GM19324 (cell line): ENCODE data around the gene COL4A1.

Experiments
- ATAC-seq: cut with Tn5 transposase; IDR thresholded peaks from one replicate; pipeline ENCODE4 v1.9.1; 2021; ENCODE audit warnings: mild to moderate bottlenecking, moderate library complexity; ENCODE audit not compliant: unreplicated experiment, low FRiP score

The COL4A1 gene

GRCh38 chr13:110210604-110210985 is 96.4 kb downstream of the COL4A1 start:
- no peak for ATAC-seq

DNA sequence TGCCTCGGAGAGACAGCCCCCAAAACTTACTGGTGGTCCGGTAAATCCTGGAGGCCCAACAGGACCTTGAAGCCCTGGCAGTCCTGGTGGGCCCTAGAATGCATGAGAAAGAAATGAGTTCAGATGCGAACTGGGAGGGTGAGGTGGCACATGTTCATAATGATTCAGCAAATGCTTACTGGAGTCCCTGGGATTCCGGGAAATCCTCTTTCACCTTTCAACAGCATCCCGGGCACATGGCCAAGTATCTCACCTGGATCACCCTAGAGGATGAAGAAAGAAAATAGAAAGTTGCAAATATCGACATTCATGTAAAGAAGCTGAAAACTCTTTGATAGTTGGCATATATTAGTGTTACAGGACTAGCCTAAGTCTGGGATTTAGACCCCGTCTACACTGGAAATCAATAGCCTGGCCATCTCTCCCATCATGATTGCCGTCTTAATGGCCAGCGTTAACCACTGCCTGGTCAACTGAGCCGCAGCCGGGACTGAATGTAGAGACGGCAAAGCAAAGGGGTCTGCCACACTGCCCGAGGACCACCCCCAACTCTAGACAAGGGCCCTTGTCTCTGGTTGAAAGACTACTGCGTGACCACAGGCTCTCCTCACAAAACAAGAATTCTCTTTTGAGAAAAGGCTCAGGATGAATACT is 96.9 kb downstream of the COL4A1 start:
- no peak for ATAC-seq

DNA sequence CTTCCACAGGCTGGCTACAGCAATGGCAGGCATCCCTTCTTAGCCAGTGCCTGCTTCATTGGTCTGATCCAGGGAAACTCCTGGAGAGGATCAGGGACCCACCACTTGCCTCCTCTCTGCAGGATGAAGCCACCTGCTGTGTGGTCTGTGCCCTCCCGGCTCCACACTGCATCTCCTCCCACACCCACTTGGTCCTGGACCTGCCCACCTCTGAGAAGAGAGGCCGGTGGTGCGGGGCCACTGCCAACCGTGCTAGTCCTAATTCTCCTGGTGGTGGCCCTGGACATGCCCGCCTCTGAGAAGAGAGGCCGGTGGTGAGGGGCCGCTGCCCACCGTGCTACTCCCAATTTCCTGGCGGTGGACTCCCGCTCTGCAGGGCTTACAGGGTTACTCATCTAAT is 98.8 kb downstream of the COL4A1 start:
- no peak for ATAC-seq

DNA sequence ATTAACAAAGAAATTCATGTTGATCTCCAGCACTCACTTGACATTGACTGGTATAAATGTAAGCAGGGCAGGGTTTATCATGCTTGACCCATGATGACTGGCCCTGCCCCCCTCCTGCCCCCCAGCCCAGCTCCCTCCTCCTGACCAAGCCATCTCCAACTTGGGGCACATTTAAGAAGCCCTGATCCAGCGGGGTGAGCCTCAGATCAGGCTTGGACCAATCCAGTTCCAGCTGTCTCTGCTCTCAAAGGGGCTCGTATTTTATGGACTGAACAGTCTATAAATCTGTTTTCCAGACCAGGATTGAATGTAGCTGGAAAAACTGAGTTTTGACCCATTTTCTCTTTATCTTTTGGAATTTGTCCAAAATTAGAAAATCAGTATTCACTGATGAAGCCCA is 100.0 kb downstream of the COL4A1 start:
- ATAC-seq: no peak

- no peak for ATAC-seq
Measured at GRCh38 chr13:110206185-110206584, 100.8 kb downstream of the COL4A1 start.

DNA sequence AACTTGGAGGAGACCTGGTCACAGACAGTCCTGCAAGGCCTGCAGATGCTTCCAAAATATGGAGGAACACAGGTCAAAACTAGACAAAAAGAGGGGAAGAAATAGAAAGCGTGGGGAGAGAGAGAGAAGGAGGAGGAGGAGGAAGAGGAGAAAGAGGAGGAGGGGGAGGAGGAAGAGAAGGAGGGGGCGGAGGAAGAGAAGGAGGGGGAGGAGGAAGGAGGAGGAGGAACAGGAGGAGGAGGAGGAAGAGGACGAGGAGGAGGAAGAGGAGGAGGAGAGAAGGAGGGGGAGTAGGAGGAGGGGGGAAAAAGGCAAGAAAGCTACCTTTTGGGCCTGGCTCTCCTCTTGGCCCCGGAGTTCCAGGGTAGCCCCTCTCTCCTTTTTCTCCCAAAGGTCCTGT is 105.8 kb downstream of the COL4A1 start:
- ATAC-seq: no peak

DNA sequence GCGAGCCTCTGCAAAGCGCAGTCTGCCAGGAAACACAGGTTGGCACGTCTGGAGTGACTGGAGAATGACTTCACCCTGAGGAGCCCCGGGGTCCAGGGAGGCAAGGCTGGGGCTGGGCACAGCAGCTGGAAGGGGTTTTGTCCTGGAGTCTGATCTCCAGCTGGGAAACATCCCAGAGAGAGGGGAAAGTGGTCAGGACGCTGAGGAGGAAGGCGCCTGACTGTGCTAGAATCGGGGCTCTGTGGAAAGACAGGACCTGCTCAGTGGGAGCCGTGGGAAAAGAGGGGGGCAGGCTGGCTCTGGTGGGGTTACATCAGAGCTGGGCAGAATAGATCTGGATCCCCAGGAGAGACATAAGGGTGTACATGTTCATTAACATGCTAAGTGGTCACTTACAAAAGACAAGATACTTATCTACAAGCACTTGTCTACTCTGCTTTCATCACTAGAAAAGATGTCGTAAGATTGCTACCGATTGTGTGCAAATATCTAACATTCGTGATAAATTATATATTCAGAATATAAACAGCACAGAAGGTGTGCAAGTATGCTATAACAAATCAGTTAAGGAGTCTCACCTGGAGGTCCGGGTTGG is 106.6 kb downstream of the COL4A1 start:
- ATAC-seq: no peak

GRCh38 chr13:110199046-110199831 is 107.7 kb downstream of the COL4A1 start:
- no peak for ATAC-seq

GRCh38 chr13:110197471-110197870 is 109.5 kb downstream of the COL4A1 start:
- ATAC-seq: no peak

DNA sequence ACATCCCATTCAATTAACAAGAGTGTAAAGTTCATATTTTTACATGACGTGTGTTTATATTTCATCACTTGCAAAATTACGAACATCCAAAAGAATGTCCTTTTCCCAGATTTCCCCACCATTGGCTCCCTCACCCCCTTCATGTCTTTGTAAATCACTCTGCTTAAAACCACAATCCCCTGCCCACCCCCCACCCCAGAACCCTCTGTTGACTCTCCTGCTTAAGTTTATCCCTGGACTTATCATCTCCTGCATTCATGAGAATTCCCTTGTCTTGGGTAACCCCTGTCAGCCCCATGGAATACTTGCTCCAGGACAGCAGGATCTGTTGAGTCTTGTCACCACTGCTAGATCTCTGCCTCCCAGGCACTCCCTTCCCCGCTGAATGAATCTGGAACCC is 109.9 kb downstream of the COL4A1 start:
- ATAC-seq: no peak

GRCh38 chr13:110195547-110196485 is 111.1 kb downstream of the COL4A1 start:
- no peak for ATAC-seq

DNA sequence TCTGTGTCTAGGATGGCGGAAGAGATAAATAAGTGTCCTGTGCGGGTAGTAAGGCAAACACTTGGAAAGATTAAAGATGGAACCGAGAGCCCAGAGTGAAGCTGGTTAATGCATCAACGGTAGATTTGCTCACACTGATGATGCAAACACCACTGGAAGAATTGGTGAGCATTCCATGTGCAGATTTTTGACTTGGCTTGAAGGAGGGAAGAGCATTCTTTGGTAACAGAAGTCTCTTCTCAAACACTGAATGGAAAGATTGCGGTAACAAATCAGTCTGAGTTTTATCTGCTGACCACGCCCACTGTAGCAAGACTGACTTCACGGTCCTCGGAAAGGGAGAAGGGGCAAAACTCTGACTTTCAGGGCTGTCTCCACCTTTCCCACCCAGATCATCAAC is 112.5 kb downstream of the COL4A1 start:
- no peak for ATAC-seq

GRCh38 chr13:110193491-110193890 is 113.5 kb downstream of the COL4A1 start:
- no peak for ATAC-seq

GRCh38 chr13:110192472-110192871 is 114.5 kb downstream of the COL4A1 start:
- no peak for ATAC-seq

- no peak for ATAC-seq
Measured at GRCh38 chr13:110187641-110188161, 119.3 kb downstream of the COL4A1 start.

GRCh38 chr13:110186231-110186855 is 120.6 kb downstream of the COL4A1 start:
- no peak for ATAC-seq

DNA sequence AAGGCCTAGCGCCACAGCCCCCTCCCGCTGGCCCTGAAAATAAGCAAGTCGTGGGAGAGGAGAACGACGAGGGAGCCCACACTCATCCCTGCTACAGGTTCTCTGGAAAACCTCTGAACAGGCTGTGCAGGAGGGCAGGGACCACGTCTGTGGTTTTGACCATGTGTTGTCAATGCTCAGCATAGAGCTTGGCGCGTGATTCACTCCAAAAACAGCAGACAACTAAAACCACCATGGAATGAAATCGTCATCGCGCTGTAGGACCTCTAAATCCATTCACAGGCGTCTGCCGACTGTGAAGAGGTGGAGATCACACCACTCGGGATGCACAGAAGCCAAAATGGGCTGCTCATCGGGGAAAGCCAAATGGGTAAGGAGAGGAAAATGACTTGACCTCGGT is 121.3 kb downstream of the COL4A1 start:
- ATAC-seq: no peak

DNA sequence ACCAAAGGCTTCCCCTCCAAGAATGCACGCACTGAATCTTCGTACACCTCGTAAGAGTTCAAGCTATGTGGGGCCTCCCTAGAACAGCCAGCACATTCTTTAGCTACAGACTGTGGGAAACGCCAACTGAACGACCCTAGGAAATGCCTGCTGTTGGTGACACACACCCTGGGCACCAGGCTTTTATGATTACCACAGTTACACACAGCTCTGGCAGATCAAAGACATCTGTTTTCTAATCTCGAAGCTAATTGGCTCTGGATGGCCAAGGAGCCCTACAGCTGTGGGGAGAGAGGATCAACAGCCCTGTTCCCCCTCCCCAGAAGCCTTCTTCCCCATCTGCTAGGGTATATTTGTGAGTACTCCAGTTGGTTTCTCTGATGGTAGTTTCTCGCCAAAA is 123.0 kb downstream of the COL4A1 start:
- no peak for ATAC-seq

DNA sequence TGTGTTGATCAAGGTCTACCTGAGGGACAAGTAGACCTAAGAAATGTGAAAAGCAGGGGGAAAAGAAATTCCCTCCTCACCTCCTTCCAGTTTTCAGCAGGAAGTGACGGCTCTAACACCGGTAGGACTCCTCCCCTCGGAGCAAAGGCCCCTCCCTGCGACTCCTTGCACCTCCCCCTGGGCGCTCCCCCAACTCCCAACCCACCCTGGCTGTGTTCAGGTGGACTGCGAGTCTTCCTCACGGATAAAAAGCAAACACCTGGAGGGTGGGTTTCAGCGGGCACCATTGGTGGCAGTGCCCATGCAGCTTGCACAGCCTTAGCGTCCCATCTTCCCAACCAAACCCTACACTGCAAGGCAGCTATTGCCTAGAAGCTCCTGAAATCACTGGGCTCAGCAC is 124.5 kb downstream of the COL4A1 start:
- ATAC-seq: no peak

DNA sequence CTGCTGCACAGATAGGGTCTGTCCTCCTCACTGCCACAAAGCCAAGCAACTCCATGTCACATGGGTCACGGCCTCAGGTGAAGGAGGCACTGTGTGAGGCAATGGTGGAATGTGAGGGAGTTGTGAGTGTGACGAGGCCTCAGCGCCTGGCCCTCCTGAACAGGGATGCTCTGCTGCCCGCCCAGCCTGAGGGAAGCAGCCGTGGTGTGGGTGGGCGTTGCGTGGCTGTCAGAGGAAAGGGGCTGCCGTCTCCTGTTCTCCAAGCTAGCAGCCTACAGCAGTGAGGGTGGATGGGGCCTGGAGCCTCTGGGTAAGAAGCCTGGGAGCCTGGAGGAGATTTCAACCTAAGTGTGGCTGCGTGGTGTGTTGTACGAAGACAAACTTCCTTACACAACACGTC is 125.0 kb downstream of the COL4A1 start:
- no peak for ATAC-seq
